Anterior cingulate cortex (tissue), 58 donors: Measurements from ENCODE around the gene NXF1.
A peak's percentile ranks its signal among the peaks of the same experiment; 100 is the strongest.

Source experiments
- DNase-seq, 58 donors: peaks; one replicate each; lab custom pipeline; 2025; lab: John Stamatoyannopoulos, UW

Gene NXF1

GRCh38 chr11:62789576-62789975, 15.7 kb downstream of the NXF1 start:
- peak in 3 of 58 donors; percentile 4 to 24 (median 15) for DNase-seq

DNA sequence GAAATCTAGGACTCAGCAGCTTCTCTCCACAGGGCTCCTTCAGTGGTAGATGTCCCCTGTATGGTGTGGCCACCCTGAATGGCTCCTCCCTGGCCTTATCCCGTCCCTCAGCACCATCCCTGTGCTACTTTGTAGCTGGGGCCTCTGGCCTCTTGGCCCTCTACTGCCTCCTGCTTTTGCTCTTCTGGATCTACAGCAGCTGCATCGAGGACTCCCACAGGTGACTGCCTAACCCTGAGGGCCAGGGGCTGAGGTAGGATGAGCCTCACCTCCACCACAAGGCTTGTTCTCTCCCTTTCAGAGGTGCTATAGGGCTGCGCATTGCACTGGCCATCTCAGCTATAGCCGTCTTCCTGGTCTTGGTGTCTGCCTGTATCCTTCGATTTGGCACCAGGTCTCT, 16.2 kb downstream of the NXF1 start:
- DNase-seq, result no peak

DNA sequence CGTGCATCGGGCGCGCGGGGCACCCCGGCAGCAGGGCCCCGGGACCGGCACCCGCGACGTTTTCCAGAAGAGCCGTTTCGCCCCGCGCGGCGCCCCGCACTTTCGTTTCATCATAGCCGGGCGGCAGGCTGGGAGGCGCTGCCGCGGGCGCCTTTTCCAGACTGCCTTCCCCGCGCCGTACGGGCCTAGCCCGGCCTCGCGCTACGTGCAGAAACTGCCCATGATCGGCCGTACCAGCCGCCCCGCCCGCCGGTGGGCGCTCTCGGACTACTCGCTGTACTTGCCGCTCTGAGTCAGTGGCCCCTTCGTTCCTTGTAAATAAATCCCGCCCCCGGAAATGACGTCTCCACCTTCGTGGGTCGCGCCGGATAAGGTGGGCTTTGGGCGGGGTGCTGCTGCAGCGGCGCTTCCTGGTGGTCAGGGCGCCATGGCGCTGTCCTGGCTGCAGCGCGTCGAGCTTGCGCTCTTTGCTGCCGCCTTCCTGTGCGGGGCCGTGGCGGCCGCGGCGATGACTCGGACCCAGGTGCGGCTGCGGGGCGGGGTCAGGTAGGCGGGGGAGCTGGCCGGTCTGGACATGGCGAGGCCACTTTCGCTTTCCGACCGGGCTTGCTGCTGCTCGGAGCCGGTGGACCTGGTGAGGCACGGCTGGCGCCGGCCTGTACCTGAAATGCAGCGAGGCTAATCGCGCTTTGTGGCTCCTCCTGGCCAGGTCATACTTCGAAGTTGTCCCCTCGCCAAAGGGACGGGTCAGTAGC, 18.1 kb downstream of the NXF1 start, which contains the start of gene TMEM179B:
TMEM179B (plus strand) TSS at position 398 of the 755 bp plus-strand sequence; CDS start at position 428, 30 bp downstream.
- peak; percentile 74 to 99 (median 95) for DNase-seq

GRCh38 chr11:62786318-62787004, 18.8 kb downstream of the NXF1 start:
- peak in 57 of 58 donors; percentile 23 to 83 (median 69) for DNase-seq

DNA sequence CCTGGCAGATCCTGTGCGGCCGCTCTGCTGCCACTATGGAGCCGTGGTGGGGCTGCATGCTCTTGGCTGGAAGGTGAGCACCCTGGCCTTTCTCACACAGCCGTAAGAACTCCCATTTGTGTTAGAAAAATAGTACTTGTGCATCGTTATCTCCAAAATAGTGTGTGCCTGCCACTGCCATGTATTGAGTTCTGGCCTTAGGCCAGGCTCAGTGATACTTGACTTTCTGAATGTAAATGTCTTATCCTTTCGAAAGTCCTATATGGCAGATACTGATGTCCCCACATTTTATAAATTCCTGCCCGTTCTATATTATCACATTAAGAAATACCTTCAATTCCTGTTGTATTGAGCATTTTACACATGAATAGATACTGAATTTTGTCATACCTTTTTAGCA, 22.5 kb downstream of the NXF1 start:
- no peak for DNase-seq

DNA sequence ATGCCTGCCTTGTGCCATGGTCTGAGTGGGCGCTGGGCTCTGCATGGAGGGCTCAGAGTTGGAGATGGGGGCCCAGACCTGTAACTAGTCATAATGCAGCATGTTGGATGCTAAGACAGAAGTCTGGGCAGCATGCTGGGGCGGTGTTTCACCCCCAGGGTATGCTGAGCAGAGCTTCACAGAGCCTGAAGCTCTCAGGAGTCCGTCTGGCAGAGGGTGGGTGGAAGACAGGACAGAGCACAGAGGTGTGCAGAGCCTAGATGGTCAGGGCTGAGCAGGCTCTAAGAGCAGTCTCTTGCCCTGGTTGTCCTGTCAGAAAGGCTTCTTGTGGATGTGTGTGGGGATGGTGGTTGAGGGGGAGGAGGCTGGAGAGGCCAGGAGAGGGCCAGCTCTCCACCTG, 26.8 kb downstream of the NXF1 start:
- no peak for DNase-seq

- DNase-seq, result no peak
Observed at GRCh38 chr11:62777389-62777788, 27.9 kb downstream of the NXF1 start.

GRCh38 chr11:62775646-62776045, 29.6 kb downstream of the NXF1 start:
- DNase-seq, result no peak

- no peak for DNase-seq
Observed at GRCh38 chr11:62774407-62774806, 30.8 kb downstream of the NXF1 start.

GRCh38 chr11:62771144-62772021, 33.9 kb downstream of the NXF1 start, which contains the start of gene TAF6L:
Gene TAF6L (plus strand): TSS chr11:62771396. CDS start chr11:62775784, 4,388 bp downstream.
- DNase-seq, result peak; percentile 82 to 100 (median 98)

- peak in 42 of 58 donors; percentile 37 to 87 (median 63) for DNase-seq
Observed at GRCh38 chr11:62770778-62771143, 34.5 kb downstream of the NXF1 start.

DNA sequence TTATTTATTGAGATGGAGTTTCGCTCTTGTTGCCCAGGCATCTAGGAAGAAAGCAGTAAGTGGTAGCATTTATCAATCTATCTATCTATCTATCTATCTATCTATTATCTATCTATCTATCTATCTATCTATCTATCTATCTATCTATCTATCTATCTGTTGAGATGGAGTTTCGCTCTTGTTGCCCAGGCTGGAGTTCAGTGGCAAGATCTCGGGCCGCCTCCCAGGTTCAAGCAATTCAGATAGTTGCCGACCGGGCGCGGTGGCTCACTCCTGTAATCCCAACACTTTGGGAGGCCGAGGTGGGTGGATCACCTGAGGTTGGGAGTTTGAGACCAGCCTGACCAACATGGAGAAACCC, 44.4 kb downstream of the NXF1 start:
- DNase-seq, result peak in 1 of 58 donors; percentile 41

GRCh38 chr11:62757846-62758788, 47.1 kb downstream of the NXF1 start:
- DNase-seq, result no peak

- DNase-seq, result peak in 2 of 58 donors; percentile 5 to 10
Observed at GRCh38 chr11:62755086-62755615, 50.1 kb downstream of the NXF1 start.

GRCh38 chr11:62753736-62754603, 51.3 kb downstream of the NXF1 start, which contains the start of gene ZBTB3:
Gene ZBTB3 (minus strand): TSS chr11:62754160. CDS start chr11:62753664, 496 bp downstream.
- DNase-seq, result peak; percentile 77 to 100 (median 98)

- no peak for DNase-seq
Observed at GRCh38 chr11:62752994-62753735, 52.1 kb downstream of the NXF1 start.

- no peak for DNase-seq
Observed at GRCh38 chr11:62752177-62752785, 53.0 kb downstream of the NXF1 start.
